ENCODE data around the gene PPFIBP1. TPM values are rescaled to one million over a fixed set of nuclear protein-coding genes. Genes with fewer than 3 reads are reported as not detected.

The PPFIBP1 gene
- polyA plus RNA-seq, 1 of the 3 experiments (the other 2 are of a cell fraction) = 55.0 TPM

- 0 out of 2 replicates have a peak, but pooled peaks have one; percentile 33 for TF ChIP-seq MEF2A (IDR thresholded peaks at IDR 0.05; ENCODE audit: borderline replicate concordance, low read depth)
- TF ChIP-seq MXI1 (IDR thresholded peaks at IDR 0.05; ENCODE audit: low read depth, low read length) = no peak
- no peak for TF ChIP-seq REST (IDR thresholded peaks at IDR 0.05; ENCODE audit: low read depth, low read length)
- no peak for TF ChIP-seq USF1 (IDR thresholded peaks at IDR 0.05; ENCODE audit: borderline replicate concordance, low read depth)
Measured at GRCh38 chr12:27592548-27592947, 68.5 kb downstream of the PPFIBP1 start (continued).

- Histone ChIP-seq H3K9me2 (no peaks in the 10 kb centered on the region), H3K27me3 (ENCODE audit: insufficient read depth) (no peaks in the 10 kb centered on the region), H3K79me2 (ENCODE audit: insufficient read depth) (peaks cover 97% of the 10 kb centered on the region), H3K4me1 (ENCODE audit: control insufficient read depth in 1 of 2, insufficient read depth in 2 of 2, low read depth in 1 of 2, low read length in 1 of 2) (peaks cover 3 to 21% of the 10 kb centered on the region in 2 experiments; a peak in 3 of 4 replicates), H2AFZ (ENCODE audit: low read depth) (no peak overlapping the region), H3K36me3 (replicated peaks in 1 of 2; ENCODE audit: control insufficient read depth in 1 of 2, insufficient read depth in 2 of 2, low read length in 1 of 2) (peaks cover 0 to 7% of the 10 kb centered on the region in 2 experiments), H3K4me2 (no peak overlapping the region), H3K4me3 (ENCODE audit: low read depth in 2 of 2, low read length in 1 of 2) (no peak overlapping the region), H3K27ac (ENCODE audit: low read depth in 2 of 2, low read length in 1 of 2) (peak overlapping the region in 1 of 2 experiments; percentile 93; a peak in 2 of 4 replicates), H3K9me3 (no peaks in the 10 kb centered on the region), H3F3A (replicated peaks; ENCODE audit: insufficient read depth) (peaks cover 21% of the 10 kb centered on the region), H4K20me1 (ENCODE audit: insufficient read depth) (no peaks in the 10 kb centered on the region; the same call in 1 of the 2 replicates), H3K9ac (no peak overlapping the region)
- no peak for TF ChIP-seq POLR2AphosphoS5 (IDR thresholded peaks at IDR 0.05; ENCODE audit: low read depth, low read length)
- no peak for TF ChIP-seq EZH2phosphoT487 (IDR thresholded peaks at IDR 0.05; ENCODE audit: borderline replicate concordance, low read depth)
- TF ChIP-seq FOXM1 (IDR thresholded peaks at IDR 0.05; ENCODE audit: low read depth) = no peak
- TF ChIP-seq NRF1 (IDR thresholded peaks at IDR 0.05; ENCODE audit: low read depth, low read length) = no peak
- TF ChIP-seq RFX5 (IDR thresholded peaks at IDR 0.05; ENCODE audit: low read length) = no peak
- TF ChIP-seq CHD2 (IDR thresholded peaks at IDR 0.05; ENCODE audit: low read length, partially characterized antibody) = no peak
- no peak for TF ChIP-seq GATA2 (CRISPR knock-in tag; IDR thresholded peaks at IDR 0.05)
- TF ChIP-seq RAD21 (IDR thresholded peaks at IDR 0.05; ENCODE audit: low read length) = no peak
- TF ChIP-seq TAF1 (IDR thresholded peaks at IDR 0.05; ENCODE audit: borderline replicate concordance, low read depth, low read length) = no peak
- no peak for DNase-seq
- POLR2A ChIA-PET = interaction anchor here (0.6 kb wide), 1 partner anchor 104 kb away, joined by 3 read pairs; no protein-coding TSS in a partner anchor
- WGBS (ENCODE audit: low lambda C conversion rate) = 99% methylated on average over 4 of the region's 4 CpGs
- CTCF ChIA-PET = no interaction called here
Measured at GRCh38 chr12:27593266-27593665, 69.3 kb downstream of the PPFIBP1 start.

All from SK-N-SH (cell line).